ENCODE measurements around the gene MMP27. TPM values are rescaled to one million over a fixed set of nuclear protein-coding genes. Genes with fewer than 3 reads are reported as not detected.

MMP27 gene
- total RNA-seq, 1 experiment from 2014 or later, result not detected

GRCh38 chr11:102719620-102720277 is 14.2 kb upstream of the MMP27 start:
- no TSS peak for BruUV-seq (replicated peaks)
- Histone ChIP-seq H3K36me3 (ENCODE audit: control insufficient read depth in 1 of 2, insufficient read depth in 2 of 2, low read length in 2 of 2) (no peaks in the 10 kb centered on the region), H3K4me2 (ENCODE audit: low read length) (no peak overlapping the region), H2AFZ (ENCODE audit: low read depth, low read length, poor library complexity, severe bottlenecking) (no peak overlapping the region), H3K4me1 (ENCODE audit: control insufficient read depth in 1 of 2, insufficient read depth in 2 of 2, low read length in 2 of 2) (no peaks in the 10 kb centered on the region), H3K9me2 (ENCODE audit: insufficient read depth) (no peaks in the 10 kb centered on the region), H3K9ac (ENCODE audit: low read length) (no peak overlapping the region), H4K20me1 (ENCODE audit: insufficient read depth) (no peaks in the 10 kb centered on the region), H3K27ac (ENCODE audit: low read depth, low read length) (no peak overlapping the region), H3K4me3 (replicated peaks in 1 of 2; ENCODE audit: low read depth in 1 of 2, low read length in 2 of 2) (no peak overlapping the region), H3K9me3 (ENCODE audit: control insufficient read depth in 1 of 2, insufficient read depth in 1 of 2, low read depth in 1 of 2, low read length in 2 of 2) (no peaks in the 10 kb centered on the region), H3K79me2 (ENCODE audit: insufficient read depth, low read length) (no peaks in the 10 kb centered on the region), H3K27me3 (ENCODE audit: insufficient read depth, low read length) (no peaks in the 10 kb centered on the region)
- RAD21 ChIA-PET (ENCODE audit: low non-redundant PET in 1 of 2, low total read pairs in 2 of 2, uncharacterized antibody in 2 of 2, unreplicated experiment in 2 of 2), result no interaction called here
- POLR2A ChIA-PET, result no interaction called here
- intact Hi-C loops (cut with micrococcal nuclease), result no loop called here
- TF ChIP-seq ZBTB33 (IDR thresholded peaks at IDR 0.05; ENCODE audit: extremely low read depth, insufficient replicate concordance, low read length), result no peak
- TF ChIP-seq EZH2phosphoT487 (IDR thresholded peaks at IDR 0.05; ENCODE audit: borderline replicate concordance), result no peak
- TF ChIP-seq ZFX (IDR thresholded peaks at IDR 0.05), result no peak
- no peak for TF ChIP-seq CTCF (IDR thresholded peaks at IDR 0.05 in 2 of 3, conservative IDR thresholded peaks at IDR 0.05 in 1 of 3; ENCODE audit: borderline replicate concordance in 1 of 3, insufficient read depth in 1 of 3, low read depth in 2 of 3, low read length in 2 of 3)
- no peak for TF ChIP-seq MAX (IDR thresholded peaks at IDR 0.05)
- no peak for TF ChIP-seq ZNF274 (IDR thresholded peaks at IDR 0.05; ENCODE audit: low read depth, low read length)
- ATAC-seq, result no peak
- DNase-seq (ENCODE audit: low read depth, low spot score), result no peak
- CTCF ChIA-PET, result no interaction called here
